Activated CD8-positive, alpha-beta T cell treated with anti-CD3 and anti-CD28 coated beads, Interleukin-2, amount 10 ng/mL, durations not matched to agents 7 days and 5 days (primary cell): ENCODE results near the gene CYP27A1. TPM values are rescaled to one million over a fixed set of nuclear protein-coding genes. Genes with fewer than 3 reads are reported as not detected.

ENCODE experiments used
- ATAC-seq: fragments of 150-1000 bp; cut with Tn5 transposase; one replicate; pipeline ENCODE4 v1.10.0; 2021; ENCODE audit warnings: moderate library complexity
- CTCF ChIA-PET: fragments of 350-600 bp; sonication (Branson Sonifier 250); formaldehyde crosslinking; loops from one replicate; lab custom pipeline; 2021; ENCODE audit warnings: antibody characterized with exemption; lab: Charles Lee
- POLR2A ChIA-PET: fragments of 350-600 bp; sonication (Branson Sonifier 250); formaldehyde crosslinking; loops from one replicate; lab custom pipeline; 2021; ENCODE audit warnings: antibody characterized with exemption; lab: Charles Lee
- DNase-seq: peaks from one replicate; pipeline ENCODE4 v3.0.0-alpha.2; 2020
- H3K27ac Mint-ChIP-seq: one replicate; pipeline ENCODE4 v1.8.0; 2021; ENCODE audit warnings: mild to moderate bottlenecking, mixed read lengths
- H3K27me3 Mint-ChIP-seq: one replicate; pipeline ENCODE4 v1.8.0; 2021; ENCODE audit warnings: low read depth, mixed read lengths
- H3K36me3 Mint-ChIP-seq: one replicate; pipeline ENCODE4 v1.8.0; 2021; ENCODE audit warnings: low read depth, mixed read lengths
- H3K4me1 Mint-ChIP-seq: one replicate; pipeline ENCODE4 v1.8.0; 2021; ENCODE audit warnings: low read depth, mixed read lengths
- H3K4me3 Mint-ChIP-seq: one replicate; pipeline ENCODE4 v1.8.0; 2021; ENCODE audit warnings: mild to moderate bottlenecking, mixed read lengths
- H3K9me3 Mint-ChIP-seq: one replicate; pipeline ENCODE4 v1.8.0; 2022; ENCODE audit warnings: mixed read lengths; ENCODE audit not compliant: insufficient read depth
- total RNA-seq, 2 experiments: library from RNA; stranded (reverse); gene quantifications; one replicate each; pipeline ENCODE4 v1.2.3, GENCODE V29; 2021

CYP27A1 gene
- total RNA-seq, 2 experiments from 2014 or later = not detected

- no peak for ATAC-seq
- ChIA-PET POLR2A (no interaction called here), CTCF (no interaction called here)
- no peak overlapping the region for H3K4me3 Mint-ChIP-seq
- no peaks in the 10 kb centered on the region for H3K9me3 Mint-ChIP-seq
- peaks cover 3% of the 10 kb centered on the region for H3K27me3 Mint-ChIP-seq
- no peak for DNase-seq
- H3K36me3 Mint-ChIP-seq = no peaks in the 10 kb centered on the region
- no peaks in the 10 kb centered on the region for H3K4me1 Mint-ChIP-seq
- no peak overlapping the region for H3K27ac Mint-ChIP-seq
These were observed 44.8 kb downstream of the CYP27A1 start for GRCh38 chr2:218826791-218827190.

- DNase-seq (no peak), ATAC-seq (no peak)
- Mint-ChIP-seq H3K36me3 (no peaks in the 10 kb centered on the region), H3K27ac (no peak overlapping the region), H3K27me3 (peaks cover 9% of the 10 kb centered on the region), H3K9me3 (no peaks in the 10 kb centered on the region), H3K4me1 (no peaks in the 10 kb centered on the region), H3K4me3 (no peak overlapping the region)
- ChIA-PET POLR2A (interaction anchor here (0.6 kb wide), 1 partner anchor 130 kb away, joined by 3 read pairs; no protein-coding TSS in a partner anchor), CTCF (no interaction called here)
These were observed 45.9 kb downstream of the CYP27A1 start for GRCh38 chr2:218827701-218828476.

DNA sequence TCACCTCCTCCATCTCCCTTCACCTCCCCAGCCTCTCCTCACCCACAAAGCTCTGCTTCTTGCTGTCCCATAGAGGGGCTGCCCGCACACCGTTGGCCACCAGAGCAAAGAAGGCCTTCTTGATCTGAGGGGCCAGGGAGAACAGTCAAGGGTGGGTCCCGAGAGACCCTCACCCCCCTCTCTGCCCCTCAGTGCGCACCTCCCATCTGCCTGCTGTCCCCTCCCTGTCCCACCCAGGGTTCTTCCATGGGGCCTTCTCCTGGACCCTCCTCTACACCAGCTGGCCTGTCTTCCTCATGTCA is 46.5 kb downstream of the CYP27A1 start:
- POLR2A ChIA-PET = interaction anchor here (0.6 kb wide), 1 partner anchor 131 kb away, joined by 3 read pairs; no protein-coding TSS in a partner anchor
- CTCF ChIA-PET = no interaction called here
- H3K27ac Mint-ChIP-seq = no peak overlapping the region
- H3K4me1 Mint-ChIP-seq = no peaks in the 10 kb centered on the region
- ATAC-seq (no peak), DNase-seq (no peak)
- H3K27me3 Mint-ChIP-seq = peaks cover 11% of the 10 kb centered on the region
- H3K36me3 Mint-ChIP-seq = no peaks in the 10 kb centered on the region
- no peaks in the 10 kb centered on the region for H3K9me3 Mint-ChIP-seq
- H3K4me3 Mint-ChIP-seq = no peak overlapping the region

- CTCF ChIA-PET = interaction anchor here (1.6 kb wide), 1 partner anchor 18 kb away, joined by 4 read pairs; no protein-coding TSS in a partner anchor
- Mint-ChIP-seq H3K36me3 (no peaks in the 10 kb centered on the region), H3K27ac (no peak overlapping the region), H3K27me3 (peaks cover 17% of the 10 kb centered on the region), H3K9me3 (no peaks in the 10 kb centered on the region), H3K4me1 (no peaks in the 10 kb centered on the region), H3K4me3 (no peak overlapping the region)
- no peak for ATAC-seq
- no peak for DNase-seq
- POLR2A ChIA-PET = no interaction called here
These were observed 48.0 kb downstream of the CYP27A1 start for GRCh38 chr2:218829868-218830451.

GRCh38 chr2:218830526-218831306 is 48.8 kb downstream of the CYP27A1 start:
- peaks cover 19% of the 10 kb centered on the region for H3K27me3 Mint-ChIP-seq
- DNase-seq (no peak), ATAC-seq (no peak)
- POLR2A ChIA-PET = no interaction called here
- H3K27ac Mint-ChIP-seq = no peak overlapping the region
- no peak overlapping the region for H3K4me3 Mint-ChIP-seq
- H3K9me3 Mint-ChIP-seq = no peaks in the 10 kb centered on the region
- no peaks in the 10 kb centered on the region for H3K4me1 Mint-ChIP-seq
- CTCF ChIA-PET = interaction anchor here (1.6 kb wide), 1 partner anchor 17 kb away, joined by 4 read pairs; no protein-coding TSS in a partner anchor
- H3K36me3 Mint-ChIP-seq = no peaks in the 10 kb centered on the region

- POLR2A ChIA-PET = no interaction called here
- Mint-ChIP-seq H3K4me3 (no peak within 1 kb of the TSS), H3K4me1 (no peaks in the 10 kb centered on the region), H3K36me3 (no peaks in the 10 kb centered on the region), H3K27ac (no peak within 1 kb of the TSS), H3K27me3 (peaks cover 19% of the 10 kb centered on the region), H3K9me3 (no peaks in the 10 kb centered on the region)
- DNase-seq = no peak
- no peak for ATAC-seq
- CTCF ChIA-PET = no interaction called here
These were observed 49.5 kb downstream of the CYP27A1 start, which contains the start of gene PRKAG3 for GRCh38 chr2:218831378-218831990. TSS of gene PRKAG3 (minus strand) at chr2:218831803.

GRCh38 chr2:218832081-218832480 is 50.1 kb downstream of the CYP27A1 start:
- H3K4me3 Mint-ChIP-seq = no peak overlapping the region
- ChIA-PET POLR2A (no interaction called here), CTCF (no interaction called here)
- H3K36me3 Mint-ChIP-seq = no peaks in the 10 kb centered on the region
- H3K4me1 Mint-ChIP-seq = no peaks in the 10 kb centered on the region
- peaks cover 22% of the 10 kb centered on the region for H3K27me3 Mint-ChIP-seq
- DNase-seq = no peak
- no peak overlapping the region for H3K27ac Mint-ChIP-seq
- ATAC-seq = no peak
- H3K9me3 Mint-ChIP-seq = no peaks in the 10 kb centered on the region

DNA sequence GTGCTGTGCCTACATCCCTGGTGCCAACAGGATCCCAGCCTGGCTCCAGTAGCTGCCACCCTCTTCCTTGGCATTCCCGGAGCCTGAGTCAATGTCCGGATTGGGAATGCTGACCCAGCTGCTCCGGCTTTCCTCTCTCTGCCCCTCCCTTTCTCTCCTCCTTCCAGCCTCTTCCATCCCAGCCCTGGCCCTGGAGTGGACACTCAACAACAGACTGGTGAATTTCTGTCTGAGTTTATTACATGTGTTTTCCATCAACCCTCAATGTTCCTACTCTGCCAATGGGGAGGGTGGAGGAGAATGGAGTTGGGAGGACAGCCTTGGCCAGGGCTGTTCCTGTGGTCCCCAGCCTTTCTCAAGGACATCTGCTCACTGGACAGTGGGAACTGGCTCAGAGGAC is 50.6 kb downstream of the CYP27A1 start:
- Mint-ChIP-seq H3K4me3 (no peak overlapping the region), H3K9me3 (peaks cover 2% of the 10 kb centered on the region)
- CTCF ChIA-PET = no interaction called here

DNA sequence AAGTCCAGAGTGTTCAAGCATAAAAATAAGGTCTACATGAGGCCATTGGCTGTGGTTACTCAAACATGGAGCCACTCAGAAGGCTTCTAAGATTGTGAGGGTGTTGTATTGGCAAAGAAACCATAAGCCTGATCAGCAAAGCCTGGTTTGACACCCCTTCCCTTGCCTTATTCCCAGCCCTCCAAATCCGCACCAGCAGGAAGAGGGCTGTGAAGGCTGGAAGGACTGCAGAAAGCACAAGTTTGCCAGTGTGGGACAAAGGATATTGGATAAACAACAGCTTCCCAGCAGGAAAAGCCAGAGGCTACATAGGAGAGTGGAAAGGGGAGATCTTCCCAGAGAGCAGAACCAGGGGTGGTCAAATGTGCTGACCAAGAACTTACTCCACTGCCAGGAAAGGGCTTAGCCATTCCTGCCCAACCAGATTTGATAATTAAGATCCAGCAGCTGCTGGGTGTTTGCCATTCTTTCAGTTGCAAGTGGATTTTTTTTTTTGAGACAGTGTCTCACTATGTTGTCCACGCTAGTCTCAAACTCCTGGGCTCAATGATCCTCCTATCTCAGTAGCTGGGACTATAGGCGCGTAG is 51.2 kb downstream of the CYP27A1 start:
- ATAC-seq (no peak), DNase-seq (no peak)
- Mint-ChIP-seq H3K27me3 (peaks cover 30% of the 10 kb centered on the region), H3K36me3 (no peaks in the 10 kb centered on the region), H3K4me1 (no peaks in the 10 kb centered on the region), H3K9me3 (peaks cover 4% of the 10 kb centered on the region), H3K27ac (no peak overlapping the region), H3K4me3 (no peak overlapping the region)
- ChIA-PET POLR2A (no interaction called here), CTCF (interaction anchor here (1.0 kb wide), 1 partner anchor 18 kb away, joined by 4 read pairs; no protein-coding TSS in a partner anchor)

More for the DNA sequence above, 50.6 kb downstream of the CYP27A1 start:
- POLR2A ChIA-PET = no interaction called here
- H3K27ac Mint-ChIP-seq = no peak overlapping the region
- H3K36me3 Mint-ChIP-seq = no peaks in the 10 kb centered on the region
- DNase-seq = no peak
- no peaks in the 10 kb centered on the region for H3K4me1 Mint-ChIP-seq
- ATAC-seq = no peak
- H3K27me3 Mint-ChIP-seq = peaks cover 25% of the 10 kb centered on the region

- ChIA-PET POLR2A (no interaction called here), CTCF (no interaction called here)
- no peak overlapping the region for H3K27ac Mint-ChIP-seq
- no peaks in the 10 kb centered on the region for H3K36me3 Mint-ChIP-seq
- DNase-seq (no peak), ATAC-seq (no peak)
- no peak overlapping the region for H3K4me3 Mint-ChIP-seq
- peaks cover 40% of the 10 kb centered on the region for H3K27me3 Mint-ChIP-seq
- no peaks in the 10 kb centered on the region for H3K4me1 Mint-ChIP-seq
- peaks cover 4% of the 10 kb centered on the region for H3K9me3 Mint-ChIP-seq
These were observed 52.7 kb downstream of the CYP27A1 start for GRCh38 chr2:218834685-218835084.

DNA sequence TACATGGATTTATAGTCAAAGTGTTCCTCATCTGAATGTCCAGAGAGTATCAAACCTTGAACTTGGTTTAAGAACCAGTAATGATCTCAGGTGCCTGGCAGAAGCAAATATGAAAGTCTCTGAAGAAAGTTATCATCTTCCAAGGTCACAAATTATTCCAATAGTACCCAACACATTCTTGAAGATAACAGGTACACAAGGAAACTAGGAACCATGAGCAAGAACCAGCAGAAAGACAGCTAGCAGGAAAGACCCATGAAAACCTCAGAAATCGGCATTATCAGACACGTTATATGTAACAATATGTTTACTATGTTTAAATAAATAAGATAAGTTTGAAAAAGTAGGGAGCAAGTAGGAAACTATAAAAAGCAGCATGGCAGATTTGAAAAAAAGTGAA is 55.5 kb downstream of the CYP27A1 start:
- H3K4me1 Mint-ChIP-seq = no peaks in the 10 kb centered on the region
- H3K27me3 Mint-ChIP-seq = peaks cover 41% of the 10 kb centered on the region
- no peak overlapping the region for H3K4me3 Mint-ChIP-seq

More for the DNA sequence above, 55.5 kb downstream of the CYP27A1 start:
- POLR2A ChIA-PET = no interaction called here
- Mint-ChIP-seq H3K9me3 (peaks cover 4% of the 10 kb centered on the region), H3K36me3 (no peaks in the 10 kb centered on the region), H3K27ac (no peak overlapping the region)
- CTCF ChIA-PET = interaction anchor here (0.8 to 2.9 kb wide), 2 partner anchors 10 to 158 kb away, joined by 3 to 11 read pairs; no protein-coding TSS in a partner anchor
- ATAC-seq = no peak
- DNase-seq = no peak
